NCI-H82 (cell line): ENCODE data around the gene CSNK1G2.

Source experiments
- DNase-seq: peaks from one replicate; lab custom pipeline; 2025; lab: John Stamatoyannopoulos, UW

CSNK1G2 gene

DNA sequence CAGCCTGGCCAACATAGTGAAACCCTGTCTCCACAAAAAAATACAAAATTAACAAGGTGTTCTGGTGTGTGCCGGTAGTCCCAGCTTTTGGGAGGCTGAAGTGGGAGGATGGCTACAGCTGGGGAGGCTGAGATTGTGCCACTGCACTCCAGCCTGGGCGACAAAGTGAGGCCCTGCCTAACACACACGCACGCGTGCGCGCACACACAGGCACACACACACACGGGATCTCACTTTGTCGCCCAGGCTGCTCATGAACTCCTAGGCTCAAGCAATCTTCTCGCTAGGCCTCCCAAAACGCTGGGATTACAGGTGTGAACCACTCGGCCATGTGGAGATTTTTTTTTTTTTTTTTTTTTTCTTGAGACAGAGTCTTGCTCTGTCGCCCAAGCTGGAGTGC lies 77.8 kb downstream of the CSNK1G2 start:
- DNase-seq, result no peak

DNA sequence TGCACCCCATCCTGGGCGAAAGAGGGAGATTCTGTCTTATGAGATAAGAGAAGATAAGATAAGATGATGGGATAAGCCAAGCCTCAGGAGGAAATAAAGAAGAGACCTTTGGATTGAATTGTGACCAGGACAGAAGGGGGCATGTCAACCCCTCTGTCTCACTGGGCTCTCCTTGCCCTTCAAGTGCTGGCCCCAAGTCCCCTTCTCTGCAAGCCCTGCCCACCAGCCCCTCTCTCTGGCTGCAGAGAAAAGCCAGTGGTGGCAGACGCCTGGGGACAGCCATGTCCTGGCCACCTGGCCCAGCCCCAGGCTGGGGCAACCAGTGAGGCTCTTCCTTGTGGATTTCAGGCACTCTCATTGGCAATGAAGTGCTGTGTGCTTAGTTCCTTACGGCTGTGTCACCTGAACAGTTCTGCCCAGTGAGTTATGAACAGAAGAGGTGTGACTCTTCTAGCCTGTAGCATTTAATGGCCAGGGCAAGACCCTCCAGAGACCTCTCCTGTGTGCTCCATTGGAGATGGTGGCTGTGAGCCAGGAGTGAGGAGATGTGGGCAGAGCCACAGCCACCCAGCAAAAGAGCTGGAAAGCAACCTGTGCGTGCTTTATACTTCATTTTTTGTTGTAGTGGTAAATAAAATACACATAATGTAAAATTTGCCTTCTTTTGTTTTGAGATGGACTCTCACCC lies 80.6 kb downstream of the CSNK1G2 start:
- DNase-seq, result no peak

GRCh38 chr19:2022289-2022688 lies 81.3 kb downstream of the CSNK1G2 start:
- DNase-seq, result no peak

GRCh38 chr19:2026770-2027169 lies 85.8 kb downstream of the CSNK1G2 start:
- DNase-seq, result no peak

- no peak for DNase-seq
These were observed 86.4 kb downstream of the CSNK1G2 start for GRCh38 chr19:2027361-2027760.
